Tibial nerve (tissue), 4 donors: ENCODE data around the gene KAT6B. TPM values are rescaled to one million over a fixed set of nuclear protein-coding genes. Genes with fewer than 3 reads are reported as not detected.

ENCODE experiments used
- DNase-seq, 2 donors: peaks; one replicate each; pipeline ENCODE4 v3.0.0-alpha.2; 2019; ENCODE audit warnings: low spot score in 2 of 2
- H3K27ac ChIP-seq, 4 donors: fragments of 200-600 bp; sonication (generic) in 3 of 4; one replicate each; pipeline ENCODE4 v1.5.1; 2017 to 2019; ENCODE audit warnings: mild to moderate bottlenecking in 1 of 4
- H3K27me3 ChIP-seq, 2 donors: fragments of 200-600 bp; sonication (generic) in 1 of 2; one replicate each; pipeline versions ENCODE4 v1.5.1 to v1.6.0; 2017 to 2019
- H3K36me3 ChIP-seq, 3 donors: fragments of 200-600 bp; sonication (generic); one replicate each; pipeline ENCODE4 v1.5.1; 2018 to 2019
- H3K4me1 ChIP-seq, 4 donors: fragments of 200-600 bp; sonication (generic) in 3 of 4; one replicate each; pipeline ENCODE4 v1.5.1; 2017 to 2019
- H3K4me3 ChIP-seq, 4 donors: fragments of 200-600 bp; sonication (generic) in 3 of 4; one replicate each; pipeline ENCODE4 v1.5.1; 2017 to 2019; ENCODE audit warnings: mild to moderate bottlenecking in 1 of 4, moderate library complexity in 1 of 4
- H3K9me3 ChIP-seq, 4 donors: fragments of 200-600 bp; sonication (generic) in 3 of 4; one replicate each; pipeline ENCODE4 v1.5.1; 2017 to 2019
- CTCF ChIP-seq, 5 experiments: fragments of 200-600 bp in 3 of 5; fragments of 450-650 bp in 2 of 5; sonication (generic) in 3 of 5; IDR thresholded peaks; one replicate each; pipeline ENCODE4 v1.5.1; 2016 to 2019; ENCODE audit warnings: antibody characterized with exemption in 5 of 5, mild to moderate bottlenecking in 3 of 5, moderate library complexity in 2 of 5
- EP300 ChIP-seq, 2 donors: sonication (generic); formaldehyde crosslinking; IDR thresholded peaks; one replicate each; pipeline ENCODE4 v1.6.1; 2017; ENCODE audit warnings: antibody characterized with exemption in 2 of 2, mild to moderate bottlenecking in 1 of 2
- POLR2A ChIP-seq, 2 donors: fragments of 450-650 bp; IDR thresholded peaks; one replicate each; pipeline ENCODE4 v1.6.1; 2017; ENCODE audit warnings: antibody characterized with exemption in 2 of 2, mild to moderate bottlenecking in 2 of 2, moderate library complexity in 2 of 2
- WGBS, 2 donors: methylation state at CpG; one replicate each; pipeline ENCODE4 v1.1.5; 2018; 5-methylcytosine and 5-hydroxymethylcytosine counted together
- total RNA-seq, 4 donors: library from RNA; depleted of rRNA; stranded (reverse); fragments of >200 nt; gene quantifications; one replicate each; pipeline ENCODE4 v1.1.0, GENCODE V29; 2016

The KAT6B gene
- total RNA-seq, 4 donors from 2014 or later: 42.3 to 59.7 (median 45.6) TPM

GRCh38 chr10:74983383-74983782, 157.0 kb downstream of the KAT6B start:
- 67 to 71% methylated on average over 2 of the region's 2 CpGs for WGBS, 2 donors
- no peaks in the 10 kb centered on the region for H3K27me3 ChIP-seq

DNA sequence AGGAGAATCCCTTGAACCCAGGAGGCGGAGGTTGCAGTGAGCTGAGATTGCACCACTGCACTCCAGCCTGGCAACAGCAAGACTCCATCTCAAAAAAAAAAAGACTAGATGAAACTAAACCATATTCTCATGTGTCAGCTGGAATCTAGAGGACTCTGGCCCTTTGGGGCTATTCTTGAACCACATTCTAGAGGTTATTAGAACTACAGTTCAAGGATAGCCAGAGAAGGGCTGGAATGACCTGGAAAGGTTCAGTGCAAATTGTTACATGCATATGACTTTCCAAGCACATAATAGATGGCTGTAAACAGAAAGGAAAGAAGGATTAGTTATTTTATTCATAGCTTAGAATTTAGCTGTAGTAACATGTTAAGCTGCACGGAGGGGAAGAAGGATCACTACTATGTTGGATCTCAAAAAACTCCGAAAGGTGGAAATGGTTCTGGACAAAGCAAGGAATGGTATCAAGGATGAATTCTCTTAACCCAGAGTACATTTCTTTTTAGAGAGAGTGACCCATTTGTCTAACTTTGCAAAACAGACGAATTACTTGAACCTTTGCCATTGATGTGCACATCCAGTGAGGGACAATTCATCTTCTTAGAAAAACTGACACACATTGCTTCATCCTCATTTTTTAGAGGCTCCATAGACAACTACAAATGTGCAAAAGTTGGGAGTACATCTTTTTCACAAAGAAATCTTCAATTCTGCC, 161.1 kb downstream of the KAT6B start:
- H3K27ac ChIP-seq: no peak overlapping the region
- 64 to 79% methylated on average over 4 of the region's 4 CpGs for WGBS, 2 donors
- peaks cover 0 to 38% (median 5%) of the 10 kb centered on the region in 4 donors for H3K4me1 ChIP-seq
- H3K4me3 ChIP-seq: no peak overlapping the region
- no peaks in the 10 kb centered on the region for H3K27me3 ChIP-seq
- TF ChIP-seq POLR2A (IDR thresholded peaks at IDR 0.05) (no peak), EP300 (IDR thresholded peaks at IDR 0.05) (peak in 1 of 2 donors; percentile 42)
- no peaks in the 10 kb centered on the region for H3K9me3 ChIP-seq
- peaks cover 0 to 19% (median 0%) of the 10 kb centered on the region in 3 donors for H3K36me3 ChIP-seq
- peak in 1 of 2 donors; percentile 26 for DNase-seq

More at GRCh38 chr10:74983383-74983782, 157.0 kb downstream of the KAT6B start:
- DNase-seq: no peak
- no peak for TF ChIP-seq EP300 (IDR thresholded peaks at IDR 0.05)
- TF ChIP-seq CTCF (IDR thresholded peaks at IDR 0.05): no peak
- no peak for TF ChIP-seq POLR2A (IDR thresholded peaks at IDR 0.05)
- no peak overlapping the region for H3K4me3 ChIP-seq
- H3K36me3 ChIP-seq: peaks cover 0 to 18% (median 0%) of the 10 kb centered on the region in 3 donors
- no peaks in the 10 kb centered on the region for H3K9me3 ChIP-seq
- H3K4me1 ChIP-seq: peaks cover 0 to 34% (median 2%) of the 10 kb centered on the region in 4 donors
- no peak overlapping the region for H3K27ac ChIP-seq

GRCh38 chr10:74988054-74988775, 161.8 kb downstream of the KAT6B start:
- TF ChIP-seq CTCF (IDR thresholded peaks at IDR 0.05): no peak
- no peak for TF ChIP-seq EP300 (IDR thresholded peaks at IDR 0.05)
- H3K36me3 ChIP-seq: peaks cover 0 to 23% (median 0%) of the 10 kb centered on the region in 3 donors
- H3K4me1 ChIP-seq: peaks cover 0 to 31% (median 5%) of the 10 kb centered on the region in 4 donors
- no peaks in the 10 kb centered on the region for H3K27me3 ChIP-seq
- WGBS, 2 donors: 15 to 18% methylated on average over 2 of the region's 2 CpGs
- DNase-seq: no peak
- H3K9me3 ChIP-seq: no peaks in the 10 kb centered on the region
- no peak overlapping the region for H3K4me3 ChIP-seq
- H3K27ac ChIP-seq: peak overlapping the region in 1 of 4 donors; percentile 46

- Histone ChIP-seq H3K27ac (no peak overlapping the region), H3K4me1 (peaks cover 0 to 31% (median 5%) of the 10 kb centered on the region in 4 donors), H3K36me3 (peaks cover 0 to 25% (median 0%) of the 10 kb centered on the region in 3 donors), H3K27me3 (no peaks in the 10 kb centered on the region), H3K4me3 (no peak overlapping the region), H3K9me3 (no peaks in the 10 kb centered on the region)
- no peak for TF ChIP-seq POLR2A (IDR thresholded peaks at IDR 0.05)
- no peak for TF ChIP-seq EP300 (IDR thresholded peaks at IDR 0.05)
- TF ChIP-seq CTCF (IDR thresholded peaks at IDR 0.05): no peak
- WGBS, 2 donors: 26 to 35% methylated on average over 5 of the region's 5 CpGs
- DNase-seq: no peak
Measured at GRCh38 chr10:74988832-74989561, 162.6 kb downstream of the KAT6B start.

DNA sequence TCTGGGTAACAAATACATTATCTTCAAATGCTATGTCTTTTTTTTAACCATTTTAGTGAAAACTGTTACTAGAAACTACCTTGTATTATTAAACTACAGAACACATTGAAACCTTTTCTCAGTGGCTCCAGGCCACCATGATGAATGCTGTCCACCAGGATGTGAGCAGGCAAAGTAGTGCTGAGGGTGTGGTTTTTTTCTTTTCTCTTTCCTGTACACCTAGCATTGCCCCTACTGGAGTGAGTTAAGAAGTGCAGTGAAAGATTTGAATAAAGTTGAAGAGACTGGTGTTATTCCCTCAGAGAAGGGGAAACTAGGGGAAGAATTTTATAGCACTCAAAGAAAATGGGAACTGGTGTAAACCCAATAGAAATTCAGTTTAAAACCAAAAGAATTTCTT, 165.0 kb downstream of the KAT6B start:
- H3K4me3 ChIP-seq: no peak overlapping the region
- H3K27ac ChIP-seq: no peak overlapping the region
- TF ChIP-seq POLR2A (IDR thresholded peaks at IDR 0.05) (no peak), CTCF (IDR thresholded peaks at IDR 0.05) (peak in 1 of 5 experiments; percentile 7), EP300 (IDR thresholded peaks at IDR 0.05) (no peak)
- H3K36me3 ChIP-seq: peaks cover 0 to 40% (median 0%) of the 10 kb centered on the region in 3 donors
- no peak for DNase-seq
- H3K27me3 ChIP-seq: no peaks in the 10 kb centered on the region
- peaks cover 0 to 29% (median 5%) of the 10 kb centered on the region in 4 donors for H3K4me1 ChIP-seq
- no peaks in the 10 kb centered on the region for H3K9me3 ChIP-seq
